H1 (cell line): ENCODE measurements around the gene SPOUT1. TPM values are rescaled to one million over a fixed set of nuclear protein-coding genes. Genes with fewer than 3 reads are reported as not detected.

ENCODE experiments used
- CBX5 ChIP-seq: fragments of 300-800, 300-1000 bp; sonication (generic); IDR thresholded peaks from 2 replicates; pipeline ENCODE4 v1.7.1; 2016; ENCODE audit warnings: antibody characterized with exemption, low read length, low read depth
- GABPA ChIP-seq: IDR thresholded peaks from 2 replicates; pipeline ENCODE4 v1.6.1; 2011; ENCODE audit warnings: mild to moderate bottlenecking, low read length, moderate library complexity, borderline replicate concordance; ENCODE audit not compliant: insufficient read depth
- RFX5 ChIP-seq: IDR thresholded peaks from 2 replicates; pipeline ENCODE4 v1.6.1; 2011; ENCODE audit warnings: low read depth, low read length, improper control_type of control experiment, borderline replicate concordance
- SAP30 ChIP-seq: fragments of 300-600 bp; sonication (generic); IDR thresholded peaks from 2 replicates; pipeline ENCODE4 v1.7.1; 2012; ENCODE audit warnings: low read length, moderate library complexity, mild to moderate bottlenecking, inconsistent platforms; ENCODE audit not compliant: insufficient read depth, insufficient replicate concordance
- TBP ChIP-seq: IDR thresholded peaks from 2 replicates; pipeline ENCODE4 v1.6.1; 2011; ENCODE audit warnings: low read depth, low read length, improper control_type of control experiment
- polyA plus RNA-seq, 7 experiments: library from polyadenylated mRNA; depleted of rRNA in 3 of 7; stranded (reverse) in 5 of 7; unstranded in 2 of 7; fragments of >200 nt in 5 of 7; fragments of 200-250 nt in 2 of 7; gene quantifications; 1 replicate in 5 of 7; 2 replicates in 1 of 7; 4 replicates in 1 of 7; pipeline versions ENCODE4 v1.2.1 to v1.2.3, GENCODE V29; 2011 to 2013; ENCODE audit warnings: missing spikeins in 2 of 7, mixed read lengths in 2 of 7
- total RNA-seq: library from RNA; stranded (reverse); fragmentation: NEBNext Ultra II Directional; extraction: Animal tissue kit (Norgen Biotek cat#: 25700); gene quantifications from 2 replicates; pipeline ENCODE4 v1.2.1, GENCODE V29; 2021

SPOUT1 gene
- total and polyA plus RNA-seq, 2 of the 8 experiments (the other 6 are each of a cell fraction or from before 2014, with no cell fraction given) = 69.2 to 77.8 TPM

DNA sequence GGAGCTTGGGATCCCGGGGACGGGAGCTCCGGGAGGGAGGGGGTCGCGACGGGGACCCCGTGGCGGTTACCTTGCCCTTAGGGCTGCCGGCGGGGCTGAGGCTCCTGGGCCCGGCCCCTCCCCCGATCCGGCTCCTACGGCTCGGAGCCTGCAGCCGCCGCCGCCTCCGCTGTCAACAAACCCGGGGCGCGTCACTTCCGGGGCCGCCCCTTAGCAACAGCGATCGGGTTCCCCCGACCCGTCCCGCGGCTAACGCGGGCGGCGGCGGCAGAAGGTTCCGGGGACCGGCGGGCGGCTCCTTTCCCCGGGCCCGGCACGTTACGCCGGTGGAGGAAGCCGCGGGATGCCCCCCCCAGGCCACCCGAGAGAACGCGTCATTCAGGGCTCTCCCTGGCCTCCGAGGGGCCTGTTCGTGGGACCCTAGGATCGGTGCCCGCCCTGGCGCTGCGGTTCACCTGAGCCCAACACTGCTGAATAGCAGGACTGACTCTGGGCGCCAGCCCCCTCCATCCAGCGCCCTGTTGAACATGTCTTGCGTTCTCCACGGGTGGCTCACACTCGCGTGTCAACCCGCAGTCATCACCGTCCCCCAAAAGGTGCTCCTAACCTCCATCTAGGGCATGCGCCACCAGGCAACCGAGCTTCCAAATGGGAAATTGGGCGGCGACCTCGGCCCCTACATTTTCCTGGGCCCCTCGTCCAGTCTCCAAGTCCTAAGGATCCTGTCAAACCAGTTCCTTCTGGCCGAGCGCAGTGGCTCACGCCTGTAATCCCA is 57.7 kb downstream of the SPOUT1 start, which contains the start of gene ZER1 (continued):
- TF ChIP-seq TBP (peak; percentile 82), SAP30 (no peak), RFX5 (0 out of 2 replicates have a peak, but pooled peaks have one; percentile 44), CBX5 (no peak), GABPA (peak; percentile 94)
